GM23338 (cell line): ENCODE results near the gene KRTAP25-1. TPM values are rescaled to one million over a fixed set of nuclear protein-coding genes. Genes with fewer than 3 reads are reported as not detected.

Experiments
- ETS1 ChIP-seq: IDR thresholded peaks from 2 replicates; pipeline ENCODE4 v1.6.1; 2016; ENCODE audit warnings: antibody characterized with exemption
- EZH2 ChIP-seq: fragments of 200-600 bp; sonication (generic); IDR thresholded peaks from one replicate; pipeline ENCODE4 v1.8.0; 2017; ENCODE audit warnings: antibody characterized with exemption, mild to moderate bottlenecking, low read depth; ENCODE audit not compliant: unreplicated experiment
- NANOG ChIP-seq: IDR thresholded peaks from 2 replicates; pipeline ENCODE4 v1.6.1; 2016; ENCODE audit warnings: antibody characterized with exemption, borderline replicate concordance
- POLR2AphosphoS5 ChIP-seq: IDR thresholded peaks from 2 replicates; pipeline ENCODE4 v1.6.1; 2016; ENCODE audit warnings: antibody characterized with exemption, low read depth
- ZNF331 ChIP-seq: fragments of 250-450 bp; sonication (Bioruptor Pico); IDR thresholded peaks from 2 replicates; pipeline ENCODE4 v1.5.0; 2020; ENCODE audit warnings: low read depth, mild to moderate bottlenecking, moderate library complexity
- ZNF462 ChIP-seq: fragments of 250-450 bp; sonication (Bioruptor Pico); IDR thresholded peaks from 2 replicates; pipeline ENCODE4 v1.5.0; 2020; ENCODE audit warnings: mild to moderate bottlenecking, moderate library complexity
- polyA plus RNA-seq: library from polyadenylated mRNA; unstranded; fragments of >200 nt; fragmentation: Nextera tagmentation; extraction: Ambion mirVana; gene quantifications from 2 replicates; pipeline ENCODE4 v1.2.1, GENCODE V29; 2016
- total RNA-seq: library from RNA; depleted of rRNA; stranded (reverse); fragments of >200 nt; shearing (Covaris generic); gene quantifications from 2 replicates; pipeline ENCODE4 v1.2.3, GENCODE V29; 2014
- TF ChIP-seq, protein P1 (sequence below), 2 experiments: fragments of 200-600 bp in 1 of 2; sonication (generic) in 1 of 2; conservative IDR thresholded peaks; 2 replicates each; pipeline versions ENCODE4 v1.5.1 to v1.6.1; 2016 to 2017; ENCODE audit warnings: antibody characterized with exemption in 2 of 2, low read depth in 2 of 2, mild to moderate bottlenecking in 2 of 2, moderate library complexity in 1 of 2

Gene KRTAP25-1
- total and polyA plus RNA-seq, 2 experiments from 2014 or later = not detected

DNA sequence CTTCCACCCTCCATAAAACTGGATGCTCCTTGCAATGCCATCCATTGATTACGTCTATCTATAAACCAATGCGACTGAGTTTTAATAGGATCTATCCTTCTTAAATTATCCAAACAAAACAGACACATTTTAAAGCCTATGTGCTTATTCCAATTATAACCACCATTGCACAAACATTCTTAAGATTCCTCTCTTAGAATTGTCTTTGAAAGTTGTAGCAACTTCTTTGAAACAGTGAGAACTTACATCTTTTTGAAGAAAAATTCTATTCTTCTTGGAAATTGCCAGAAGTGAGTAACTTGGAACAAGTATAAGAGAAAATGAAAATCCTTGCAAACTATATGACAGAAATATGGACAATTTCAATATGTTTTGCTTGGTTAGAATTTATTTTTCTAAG, 30.9 kb upstream of the KRTAP25-1 start, which contains the start of gene KRTAP26-1 (continued):
- TF ChIP-seq ZNF462 (CRISPR knock-in tag) = no peak
- TF ChIP-seq ZNF331 (CRISPR knock-in tag) = no peak
- no peak for TF ChIP-seq ETS1
- no peak for TF ChIP-seq NANOG
- TF ChIP-seq, protein P1, sequence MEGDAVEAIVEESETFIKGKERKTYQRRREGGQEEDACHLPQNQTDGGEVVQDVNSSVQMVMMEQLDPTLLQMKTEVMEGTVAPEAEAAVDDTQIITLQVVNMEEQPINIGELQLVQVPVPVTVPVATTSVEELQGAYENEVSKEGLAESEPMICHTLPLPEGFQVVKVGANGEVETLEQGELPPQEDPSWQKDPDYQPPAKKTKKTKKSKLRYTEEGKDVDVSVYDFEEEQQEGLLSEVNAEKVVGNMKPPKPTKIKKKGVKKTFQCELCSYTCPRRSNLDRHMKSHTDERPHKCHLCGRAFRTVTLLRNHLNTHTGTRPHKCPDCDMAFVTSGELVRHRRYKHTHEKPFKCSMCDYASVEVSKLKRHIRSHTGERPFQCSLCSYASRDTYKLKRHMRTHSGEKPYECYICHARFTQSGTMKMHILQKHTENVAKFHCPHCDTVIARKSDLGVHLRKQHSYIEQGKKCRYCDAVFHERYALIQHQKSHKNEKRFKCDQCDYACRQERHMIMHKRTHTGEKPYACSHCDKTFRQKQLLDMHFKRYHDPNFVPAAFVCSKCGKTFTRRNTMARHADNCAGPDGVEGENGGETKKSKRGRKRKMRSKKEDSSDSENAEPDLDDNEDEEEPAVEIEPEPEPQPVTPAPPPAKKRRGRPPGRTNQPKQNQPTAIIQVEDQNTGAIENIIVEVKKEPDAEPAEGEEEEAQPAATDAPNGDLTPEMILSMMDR (conservative IDR thresholded peaks at IDR 0.05; ENCODE audit: low read depth in 2 of 2) = no peak
- TF ChIP-seq EZH2 = no peak
- TF ChIP-seq POLR2AphosphoS5 = no peak
